Measurements from ENCODE around the gene SLC6A6. TPM values are rescaled to one million over a fixed set of nuclear protein-coding genes. Genes with fewer than 3 reads are reported as not detected.

Gene SLC6A6
- polyA plus RNA-seq, 1 of the 3 experiments (the other 2 are of a cell fraction), result 19.1 TPM

DNA sequence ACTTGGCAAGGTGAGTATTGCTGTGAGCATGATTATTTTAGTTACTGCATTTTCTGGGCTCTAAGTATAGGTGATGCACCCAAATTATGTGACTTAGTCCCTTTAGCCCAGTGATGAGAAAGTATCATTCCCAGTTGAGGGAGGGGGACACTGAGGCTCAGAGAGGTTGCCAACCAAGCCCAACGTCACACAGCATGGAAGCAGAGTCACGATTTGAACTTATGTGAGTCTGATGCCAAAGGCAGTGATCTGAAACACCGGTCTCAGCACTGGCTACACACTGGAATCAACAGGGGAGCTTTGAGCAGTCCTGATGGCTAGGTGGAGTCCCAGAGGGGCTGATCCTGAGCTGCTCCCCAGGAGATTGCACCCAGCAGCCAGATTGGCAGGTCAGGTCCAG is 39.5 kb upstream of the SLC6A6 start:
- Histone ChIP-seq H3K36me3 (replicated peaks in 1 of 2; ENCODE audit: control insufficient read depth in 1 of 2, insufficient read depth in 2 of 2, low read length in 1 of 2) (no peaks in the 10 kb centered on the region), H3K9me2 (no peaks in the 10 kb centered on the region), H4K20me1 (ENCODE audit: insufficient read depth) (no peaks in the 10 kb centered on the region), H3K9ac (no peak overlapping the region), H3K4me3 (ENCODE audit: low read depth in 2 of 2, low read length in 1 of 2) (no peak overlapping the region), H3K27ac (ENCODE audit: low read depth in 2 of 2, low read length in 1 of 2) (no peak overlapping the region), H3K27me3 (ENCODE audit: insufficient read depth) (no peaks in the 10 kb centered on the region), H3K9me3 (no peaks in the 10 kb centered on the region), H2AFZ (ENCODE audit: low read depth) (no peak overlapping the region), H3K4me2 (no peak overlapping the region), H3F3A (replicated peaks; ENCODE audit: insufficient read depth) (no peaks in the 10 kb centered on the region), H3K4me1 (ENCODE audit: control insufficient read depth in 1 of 2, insufficient read depth in 2 of 2, low read depth in 1 of 2, low read length in 1 of 2) (no peaks in the 10 kb centered on the region; a peak in 1 of 4 replicates), H3K79me2 (ENCODE audit: insufficient read depth) (no peaks in the 10 kb centered on the region)
- ChIA-PET CTCF (interaction anchor here (1.0 to 1.3 kb wide), 2 partner anchors 80 to 159 kb away, joined by 3 to 4 read pairs; no protein-coding TSS in a partner anchor), POLR2A (no interaction called here)
- 30% methylated on average over 3 of the region's 3 CpGs for whole genome bisulfite sequencing (ENCODE audit: low lambda C conversion rate)
- no peak for DNase-seq
- TF ChIP-seq MEF2A (IDR thresholded peaks at IDR 0.05; ENCODE audit: borderline replicate concordance, low read depth) (no peak), NRF1 (IDR thresholded peaks at IDR 0.05; ENCODE audit: low read depth, low read length) (no peak), SMC3 (IDR thresholded peaks at IDR 0.05; ENCODE audit: low read depth, low read length) (no peak), TAF1 (IDR thresholded peaks at IDR 0.05; ENCODE audit: borderline replicate concordance, low read depth, low read length) (no peak), YY1 (IDR thresholded peaks at IDR 0.05; ENCODE audit: low read depth) (no peak), TEAD4 (IDR thresholded peaks at IDR 0.05; ENCODE audit: borderline replicate concordance, insufficient read depth) (no peak), GABPA (IDR thresholded peaks at IDR 0.05; ENCODE audit: low read depth) (no peak), NFIC (IDR thresholded peaks at IDR 0.05; ENCODE audit: borderline replicate concordance) (no peak), FOXM1 (IDR thresholded peaks at IDR 0.05; ENCODE audit: low read depth) (no peak), EZH2phosphoT487 (IDR thresholded peaks at IDR 0.05; ENCODE audit: borderline replicate concordance, low read depth) (no peak), MXI1 (IDR thresholded peaks at IDR 0.05; ENCODE audit: low read depth, low read length) (no peak), RXRA (IDR thresholded peaks at IDR 0.05; ENCODE audit: borderline replicate concordance, low read depth) (no peak), RAD21 (IDR thresholded peaks at IDR 0.05; ENCODE audit: low read length) (no peak), CHD2 (IDR thresholded peaks at IDR 0.05; ENCODE audit: low read length, partially characterized antibody) (no peak), JUND (IDR thresholded peaks at IDR 0.05) (no peak), RCOR1 (IDR thresholded peaks at IDR 0.05; ENCODE audit: low read length) (no peak), RFX5 (IDR thresholded peaks at IDR 0.05; ENCODE audit: low read length) (no peak)
- TF ChIP-seq, protein P1, sequence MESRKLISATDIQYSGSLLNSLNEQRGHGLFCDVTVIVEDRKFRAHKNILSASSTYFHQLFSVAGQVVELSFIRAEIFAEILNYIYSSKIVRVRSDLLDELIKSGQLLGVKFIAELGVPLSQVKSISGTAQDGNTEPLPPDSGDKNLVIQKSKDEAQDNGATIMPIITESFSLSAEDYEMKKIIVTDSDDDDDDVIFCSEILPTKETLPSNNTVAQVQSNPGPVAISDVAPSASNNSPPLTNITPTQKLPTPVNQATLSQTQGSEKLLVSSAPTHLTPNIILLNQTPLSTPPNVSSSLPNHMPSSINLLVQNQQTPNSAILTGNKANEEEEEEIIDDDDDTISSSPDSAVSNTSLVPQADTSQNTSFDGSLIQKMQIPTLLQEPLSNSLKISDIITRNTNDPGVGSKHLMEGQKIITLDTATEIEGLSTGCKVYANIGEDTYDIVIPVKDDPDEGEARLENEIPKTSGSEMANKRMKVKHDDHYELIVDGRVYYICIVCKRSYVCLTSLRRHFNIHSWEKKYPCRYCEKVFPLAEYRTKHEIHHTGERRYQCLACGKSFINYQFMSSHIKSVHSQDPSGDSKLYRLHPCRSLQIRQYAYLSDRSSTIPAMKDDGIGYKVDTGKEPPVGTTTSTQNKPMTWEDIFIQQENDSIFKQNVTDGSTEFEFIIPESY (IDR thresholded peaks at IDR 0.05; ENCODE audit: borderline replicate concordance, low read depth), result no peak
- TF ChIP-seq, protein P2, sequence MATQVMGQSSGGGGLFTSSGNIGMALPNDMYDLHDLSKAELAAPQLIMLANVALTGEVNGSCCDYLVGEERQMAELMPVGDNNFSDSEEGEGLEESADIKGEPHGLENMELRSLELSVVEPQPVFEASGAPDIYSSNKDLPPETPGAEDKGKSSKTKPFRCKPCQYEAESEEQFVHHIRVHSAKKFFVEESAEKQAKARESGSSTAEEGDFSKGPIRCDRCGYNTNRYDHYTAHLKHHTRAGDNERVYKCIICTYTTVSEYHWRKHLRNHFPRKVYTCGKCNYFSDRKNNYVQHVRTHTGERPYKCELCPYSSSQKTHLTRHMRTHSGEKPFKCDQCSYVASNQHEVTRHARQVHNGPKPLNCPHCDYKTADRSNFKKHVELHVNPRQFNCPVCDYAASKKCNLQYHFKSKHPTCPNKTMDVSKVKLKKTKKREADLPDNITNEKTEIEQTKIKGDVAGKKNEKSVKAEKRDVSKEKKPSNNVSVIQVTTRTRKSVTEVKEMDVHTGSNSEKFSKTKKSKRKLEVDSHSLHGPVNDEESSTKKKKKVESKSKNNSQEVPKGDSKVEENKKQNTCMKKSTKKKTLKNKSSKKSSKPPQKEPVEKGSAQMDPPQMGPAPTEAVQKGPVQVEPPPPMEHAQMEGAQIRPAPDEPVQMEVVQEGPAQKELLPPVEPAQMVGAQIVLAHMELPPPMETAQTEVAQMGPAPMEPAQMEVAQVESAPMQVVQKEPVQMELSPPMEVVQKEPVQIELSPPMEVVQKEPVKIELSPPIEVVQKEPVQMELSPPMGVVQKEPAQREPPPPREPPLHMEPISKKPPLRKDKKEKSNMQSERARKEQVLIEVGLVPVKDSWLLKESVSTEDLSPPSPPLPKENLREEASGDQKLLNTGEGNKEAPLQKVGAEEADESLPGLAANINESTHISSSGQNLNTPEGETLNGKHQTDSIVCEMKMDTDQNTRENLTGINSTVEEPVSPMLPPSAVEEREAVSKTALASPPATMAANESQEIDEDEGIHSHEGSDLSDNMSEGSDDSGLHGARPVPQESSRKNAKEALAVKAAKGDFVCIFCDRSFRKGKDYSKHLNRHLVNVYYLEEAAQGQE (IDR thresholded peaks at IDR 0.05; ENCODE audit: low read depth, low read length), result no peak
- TF ChIP-seq, protein P3, sequence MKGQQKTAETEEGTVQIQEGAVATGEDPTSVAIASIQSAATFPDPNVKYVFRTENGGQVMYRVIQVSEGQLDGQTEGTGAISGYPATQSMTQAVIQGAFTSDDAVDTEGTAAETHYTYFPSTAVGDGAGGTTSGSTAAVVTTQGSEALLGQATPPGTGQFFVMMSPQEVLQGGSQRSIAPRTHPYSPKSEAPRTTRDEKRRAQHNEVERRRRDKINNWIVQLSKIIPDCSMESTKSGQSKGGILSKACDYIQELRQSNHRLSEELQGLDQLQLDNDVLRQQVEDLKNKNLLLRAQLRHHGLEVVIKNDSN (IDR thresholded peaks at IDR 0.05; ENCODE audit: borderline replicate concordance, low read depth), result no peak

Data from SK-N-SH (cell line).